GM12873 (cell line): ENCODE measurements around the gene LPO.

ENCODE experiments used
- TF ChIP-seq, protein P1 (sequence below): IDR thresholded peaks from 2 replicates; pipeline ENCODE4 v1.5.1; 2012; ENCODE audit warnings: low read depth, mild to moderate bottlenecking, moderate library complexity, low read length, control low read depth; ENCODE audit not compliant: insufficient read depth; ENCODE audit errors: missing control alignments

LPO gene

DNA sequence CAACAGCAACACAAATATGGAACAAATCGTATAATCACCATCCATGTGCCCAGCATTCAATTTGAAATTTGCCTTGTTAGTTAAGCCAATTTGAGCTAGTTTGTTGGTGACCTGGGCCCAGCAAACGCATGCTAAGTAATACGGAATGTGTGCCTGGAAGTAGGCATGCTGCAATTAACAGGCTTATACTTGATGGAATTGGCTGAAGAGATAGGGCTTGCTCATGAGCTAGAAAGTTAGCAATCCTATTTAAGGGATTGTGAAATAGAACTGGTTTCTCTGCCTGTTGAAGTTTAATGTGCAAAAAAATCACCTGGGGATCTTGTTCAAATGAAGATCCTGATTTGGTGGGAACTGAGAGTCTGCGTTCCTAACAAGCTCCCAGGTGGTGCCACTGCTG, 8.5 kb upstream of the LPO start:
- TF ChIP-seq, protein P1, sequence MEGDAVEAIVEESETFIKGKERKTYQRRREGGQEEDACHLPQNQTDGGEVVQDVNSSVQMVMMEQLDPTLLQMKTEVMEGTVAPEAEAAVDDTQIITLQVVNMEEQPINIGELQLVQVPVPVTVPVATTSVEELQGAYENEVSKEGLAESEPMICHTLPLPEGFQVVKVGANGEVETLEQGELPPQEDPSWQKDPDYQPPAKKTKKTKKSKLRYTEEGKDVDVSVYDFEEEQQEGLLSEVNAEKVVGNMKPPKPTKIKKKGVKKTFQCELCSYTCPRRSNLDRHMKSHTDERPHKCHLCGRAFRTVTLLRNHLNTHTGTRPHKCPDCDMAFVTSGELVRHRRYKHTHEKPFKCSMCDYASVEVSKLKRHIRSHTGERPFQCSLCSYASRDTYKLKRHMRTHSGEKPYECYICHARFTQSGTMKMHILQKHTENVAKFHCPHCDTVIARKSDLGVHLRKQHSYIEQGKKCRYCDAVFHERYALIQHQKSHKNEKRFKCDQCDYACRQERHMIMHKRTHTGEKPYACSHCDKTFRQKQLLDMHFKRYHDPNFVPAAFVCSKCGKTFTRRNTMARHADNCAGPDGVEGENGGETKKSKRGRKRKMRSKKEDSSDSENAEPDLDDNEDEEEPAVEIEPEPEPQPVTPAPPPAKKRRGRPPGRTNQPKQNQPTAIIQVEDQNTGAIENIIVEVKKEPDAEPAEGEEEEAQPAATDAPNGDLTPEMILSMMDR: no peak

GRCh38 chr17:58231641-58232040, 6.7 kb upstream of the LPO start:
- TF ChIP-seq, protein P1: no peak

DNA sequence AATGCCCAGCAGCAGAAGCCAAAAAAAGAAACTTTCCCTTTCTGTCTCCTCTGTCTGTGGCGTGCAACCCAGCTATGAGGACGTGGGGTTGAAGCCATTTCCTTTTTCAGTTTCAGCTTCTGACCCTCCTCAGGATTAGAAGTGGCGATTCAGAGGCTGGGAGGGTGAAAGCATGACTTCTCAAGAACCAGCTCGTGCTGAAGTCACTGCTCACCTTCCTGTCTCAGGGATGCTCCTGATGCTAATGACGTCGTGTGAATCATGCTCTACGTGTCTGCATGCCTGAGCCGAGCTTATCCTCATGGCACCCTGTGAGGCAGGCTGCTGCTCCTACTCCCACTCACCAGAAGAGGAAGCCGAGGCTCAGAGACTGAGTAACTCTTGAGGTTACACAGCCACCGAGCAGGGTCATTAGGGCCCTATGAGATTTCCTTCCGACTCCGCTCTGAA, 5.7 kb upstream of the LPO start:
- TF ChIP-seq, protein P1: no peak

GRCh38 chr17:58233543-58233942, 4.8 kb upstream of the LPO start:
- TF ChIP-seq, protein P1: no peak

DNA sequence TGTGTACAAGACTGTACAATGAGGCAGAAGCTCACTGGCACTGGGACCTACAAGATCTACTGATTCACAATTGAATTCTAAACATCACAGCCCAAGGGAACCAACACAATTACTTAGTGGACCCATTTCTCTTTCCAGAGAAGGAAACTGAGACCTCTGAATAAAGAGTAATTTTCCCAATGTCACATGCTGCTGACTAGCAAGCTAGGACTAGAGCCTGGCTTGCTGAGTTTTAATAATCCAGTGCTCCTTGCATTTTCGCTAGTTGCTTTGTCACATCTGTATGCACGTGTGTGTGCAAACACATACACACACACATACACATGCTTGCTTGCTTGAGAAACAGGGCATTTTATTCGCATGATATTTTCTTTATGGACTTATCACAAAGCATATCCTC, 3.9 kb upstream of the LPO start:
- TF ChIP-seq, protein P1: no peak

- TF ChIP-seq, protein P1: no peak
These were observed 2.6 kb upstream of the LPO start for GRCh38 chr17:58235821-58236220.

- TF ChIP-seq, protein P1: no peak
These were observed 2.0 kb upstream of the LPO start for GRCh38 chr17:58236394-58236793.

DNA sequence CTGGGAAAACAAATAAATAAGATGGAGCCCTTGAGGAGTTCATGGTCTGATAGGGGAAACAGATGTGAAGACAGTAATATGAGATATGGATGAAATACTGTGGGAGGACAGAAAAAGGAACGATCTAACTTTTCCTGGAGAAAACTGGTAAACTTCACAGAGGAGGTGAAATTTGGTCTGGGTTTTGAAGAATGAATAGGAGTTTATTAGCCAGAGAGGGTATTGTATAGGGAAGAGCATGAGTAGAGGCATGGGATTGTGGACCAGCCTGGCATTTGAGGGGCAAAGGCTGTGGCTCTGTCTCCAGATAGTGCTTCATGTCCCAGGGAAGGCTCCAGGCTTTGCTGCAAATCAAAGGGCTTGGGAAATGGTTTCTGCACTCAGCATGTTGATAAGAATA, 1.6 kb downstream of the LPO start:
- TF ChIP-seq, protein P1: no peak
